ENCODE measurements around the gene XRCC1. TPM values are rescaled to one million over a fixed set of nuclear protein-coding genes. Genes with fewer than 3 reads are reported as not detected.

XRCC1 gene
- total RNA-seq, 2 donors from 2014 or later: 24.3 to 30.2 TPM

DNA sequence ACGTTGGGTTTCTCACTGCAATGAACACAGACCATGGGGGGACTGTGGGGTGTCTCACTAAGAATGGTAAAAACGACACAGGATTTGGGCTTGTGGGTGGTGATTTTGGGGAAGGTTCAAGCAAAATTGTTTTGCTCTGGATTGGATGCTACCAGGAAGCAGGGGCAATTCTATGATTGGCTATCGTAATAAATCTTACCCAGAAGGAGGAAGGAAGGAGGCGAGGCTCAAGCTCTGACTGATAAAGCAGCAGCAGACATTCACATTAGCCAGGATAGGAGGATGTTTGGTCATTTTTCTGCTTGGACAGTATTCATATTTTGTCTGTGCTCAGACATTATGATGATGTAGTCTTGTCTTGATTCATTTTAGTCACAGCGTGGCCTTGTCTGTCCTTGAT is 22.5 kb upstream of the XRCC1 start:
- TF ChIP-seq, protein P1, sequence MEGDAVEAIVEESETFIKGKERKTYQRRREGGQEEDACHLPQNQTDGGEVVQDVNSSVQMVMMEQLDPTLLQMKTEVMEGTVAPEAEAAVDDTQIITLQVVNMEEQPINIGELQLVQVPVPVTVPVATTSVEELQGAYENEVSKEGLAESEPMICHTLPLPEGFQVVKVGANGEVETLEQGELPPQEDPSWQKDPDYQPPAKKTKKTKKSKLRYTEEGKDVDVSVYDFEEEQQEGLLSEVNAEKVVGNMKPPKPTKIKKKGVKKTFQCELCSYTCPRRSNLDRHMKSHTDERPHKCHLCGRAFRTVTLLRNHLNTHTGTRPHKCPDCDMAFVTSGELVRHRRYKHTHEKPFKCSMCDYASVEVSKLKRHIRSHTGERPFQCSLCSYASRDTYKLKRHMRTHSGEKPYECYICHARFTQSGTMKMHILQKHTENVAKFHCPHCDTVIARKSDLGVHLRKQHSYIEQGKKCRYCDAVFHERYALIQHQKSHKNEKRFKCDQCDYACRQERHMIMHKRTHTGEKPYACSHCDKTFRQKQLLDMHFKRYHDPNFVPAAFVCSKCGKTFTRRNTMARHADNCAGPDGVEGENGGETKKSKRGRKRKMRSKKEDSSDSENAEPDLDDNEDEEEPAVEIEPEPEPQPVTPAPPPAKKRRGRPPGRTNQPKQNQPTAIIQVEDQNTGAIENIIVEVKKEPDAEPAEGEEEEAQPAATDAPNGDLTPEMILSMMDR (IDR thresholded peaks at IDR 0.05): no peak
- peaks cover 22 to 43% of the 10 kb centered on the region in 2 donors for H3K4me1 ChIP-seq (ENCODE audit: control insufficient read depth in 1 of 2, low read depth in 2 of 2)
- no peak for DNase-seq (ENCODE audit: low spot score)

DNA sequence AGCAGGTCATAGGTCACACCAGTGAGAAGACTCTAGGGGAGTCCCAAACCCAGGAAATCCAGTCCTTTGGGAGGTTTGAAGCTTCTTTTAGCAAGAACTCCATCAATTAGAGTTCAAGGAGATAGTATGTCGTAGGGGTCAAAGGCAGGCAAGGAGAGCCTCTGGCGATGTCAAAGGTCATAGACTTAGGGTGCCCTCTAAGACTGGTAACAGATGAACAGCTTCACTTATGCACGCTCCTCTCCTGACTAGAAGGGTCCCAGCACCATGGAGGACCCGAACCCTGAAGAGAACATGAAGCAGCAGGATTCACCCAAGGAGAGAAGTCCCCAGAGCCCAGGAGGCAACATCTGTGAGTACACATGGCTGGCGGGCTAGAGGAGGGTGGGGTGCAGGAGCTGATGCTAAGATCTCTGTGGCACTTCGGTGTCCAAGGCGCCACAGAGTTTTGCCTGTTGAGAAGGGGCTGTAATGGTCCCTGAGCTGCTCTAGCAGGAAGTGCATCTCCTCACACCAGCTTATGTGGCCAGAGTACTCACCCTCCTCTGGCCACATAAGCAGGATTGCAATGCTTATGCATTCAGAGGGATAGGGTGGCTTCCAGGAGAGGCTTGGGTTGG is 21.6 kb upstream of the XRCC1 start:
- H3K4me1 ChIP-seq (ENCODE audit: control insufficient read depth in 1 of 2, low read depth in 2 of 2): peaks cover 22 to 43% of the 10 kb centered on the region in 2 donors

More for the DNA sequence above, 22.5 kb upstream of the XRCC1 start:
- no peaks in the 10 kb centered on the region for H3K9me3 ChIP-seq
- H3K36me3 ChIP-seq: peaks cover 19% of the 10 kb centered on the region
- no peak overlapping the region for H3K27ac ChIP-seq
- ATAC-seq (ENCODE audit: insufficient number of reproducible peaks, low FRiP score, low read depth): no peak
- no peak overlapping the region for H3K4me3 ChIP-seq
- H3K27me3 ChIP-seq (replicated peaks; ENCODE audit: insufficient read depth): no peaks in the 10 kb centered on the region

DNA sequence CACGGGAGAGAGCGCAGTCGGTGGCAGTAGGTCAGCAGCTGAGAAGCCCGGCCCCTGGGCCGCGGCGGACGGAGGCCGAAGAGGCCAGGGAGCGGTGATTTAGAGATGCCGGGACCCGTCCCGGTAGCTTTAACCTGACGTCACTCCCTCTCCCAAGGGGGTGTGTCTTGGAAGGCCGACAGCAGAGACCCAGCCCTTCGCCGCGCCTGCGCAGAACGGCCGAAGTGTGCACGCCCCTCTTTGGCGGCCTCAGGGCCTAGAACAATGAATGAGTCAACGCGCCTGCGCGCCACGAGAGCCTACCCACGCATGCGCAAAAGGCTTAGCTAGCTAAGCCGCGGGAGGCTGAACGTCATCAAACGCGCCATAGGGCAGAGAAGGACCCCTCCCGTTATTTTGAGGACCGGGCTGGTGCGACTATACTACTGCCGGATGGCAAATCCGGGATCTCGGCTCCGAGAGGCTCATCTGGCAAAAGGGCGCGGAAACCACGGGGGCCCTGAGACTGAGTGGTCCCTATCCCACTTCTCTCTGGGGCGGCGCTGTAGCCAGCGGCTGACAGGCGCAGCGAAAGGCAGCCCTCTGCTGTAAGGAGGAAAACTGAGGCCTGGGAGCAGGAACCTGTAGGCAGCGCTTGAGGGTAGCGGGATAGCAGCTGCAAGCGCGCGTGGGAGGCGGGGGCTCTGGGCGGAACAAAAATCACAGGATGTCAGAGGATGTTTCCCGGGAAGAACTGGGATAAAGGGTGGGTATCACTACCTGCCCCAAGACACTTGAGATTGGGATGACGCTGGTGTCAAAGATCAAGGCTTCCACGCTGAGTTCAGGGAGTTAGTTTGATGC is 20.9 kb upstream of the XRCC1 start, which contains the start of the genes IRGQ and ZNF576:
Gene IRGQ, minus strand, starts transcription at position 136 of the 843 bp plus-strand sequence. CDS start 796 bp downstream, outside the sequence.
Gene ZNF576, plus strand, starts transcription at position 597 of the 843 bp plus-strand sequence. CDS start 514 bp downstream, outside the sequence.
- ATAC-seq (ENCODE audit: insufficient number of reproducible peaks, low FRiP score, low read depth): peak; percentile 94
- H3K27me3 ChIP-seq (replicated peaks; ENCODE audit: insufficient read depth): no peaks in the 10 kb centered on the region
- DNase-seq (ENCODE audit: low spot score): peak; percentile 99
- H3K4me1 ChIP-seq (ENCODE audit: control insufficient read depth in 1 of 2, low read depth in 2 of 2): peaks cover 22 to 43% of the 10 kb centered on the region in 2 donors
- H3K9me3 ChIP-seq: no peaks in the 10 kb centered on the region
- H3K4me3 ChIP-seq: peak within 1 kb of the TSS; percentile 82
- H3K27ac ChIP-seq: peak within 1 kb of the TSS; percentile 97 to 98
- peaks cover 32% of the 10 kb centered on the region for H3K36me3 ChIP-seq
- TF ChIP-seq, protein P1 (IDR thresholded peaks at IDR 0.05): no peak

More for the DNA sequence above, 21.6 kb upstream of the XRCC1 start:
- no peaks in the 10 kb centered on the region for H3K27me3 ChIP-seq (replicated peaks; ENCODE audit: insufficient read depth)
- no peaks in the 10 kb centered on the region for H3K9me3 ChIP-seq
- H3K27ac ChIP-seq: peak overlapping the region; percentile 97 to 98
- H3K36me3 ChIP-seq: peaks cover 28% of the 10 kb centered on the region
- TF ChIP-seq, protein P1 (IDR thresholded peaks at IDR 0.05): no peak
- H3K4me3 ChIP-seq: peak overlapping the region; percentile 82
- no peak for ATAC-seq (ENCODE audit: insufficient number of reproducible peaks, low FRiP score, low read depth)
- DNase-seq (ENCODE audit: low spot score): no peak

DNA sequence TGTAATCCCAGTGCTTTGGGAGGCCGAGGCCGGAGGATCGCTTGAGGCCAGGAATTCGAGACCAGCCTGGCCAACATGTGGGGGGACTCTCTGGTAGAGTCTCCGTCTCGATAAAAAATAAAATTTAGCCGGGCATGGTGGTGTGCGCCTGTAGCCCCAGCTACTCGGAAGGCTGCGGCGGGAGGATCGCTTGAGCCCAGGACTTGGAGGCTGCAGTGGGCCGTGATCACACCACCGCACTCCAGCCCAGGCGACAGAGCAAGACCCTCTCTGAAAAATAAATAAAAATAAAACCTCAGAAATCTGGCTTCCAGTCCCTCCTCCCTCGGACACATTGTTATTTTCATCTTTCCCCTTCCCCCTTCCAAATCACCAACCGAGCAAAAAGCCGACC is 20.3 kb upstream of the XRCC1 start:
- Histone ChIP-seq H3K27ac (peak overlapping the region; percentile 83 to 97), H3K27me3 (replicated peaks; ENCODE audit: insufficient read depth) (no peaks in the 10 kb centered on the region), H3K4me3 (peak overlapping the region; percentile 82), H3K4me1 (ENCODE audit: control insufficient read depth in 1 of 2, low read depth in 2 of 2) (peaks cover 22 to 43% of the 10 kb centered on the region in 2 donors), H3K36me3 (peaks cover 32% of the 10 kb centered on the region), H3K9me3 (no peaks in the 10 kb centered on the region)
- TF ChIP-seq, protein P1 (IDR thresholded peaks at IDR 0.05): no peak
- ATAC-seq (ENCODE audit: insufficient number of reproducible peaks, low FRiP score, low read depth) (peak; percentile 12), DNase-seq (ENCODE audit: low spot score) (no peak)
